ENCODE data around the gene ZBTB20.

DNA sequence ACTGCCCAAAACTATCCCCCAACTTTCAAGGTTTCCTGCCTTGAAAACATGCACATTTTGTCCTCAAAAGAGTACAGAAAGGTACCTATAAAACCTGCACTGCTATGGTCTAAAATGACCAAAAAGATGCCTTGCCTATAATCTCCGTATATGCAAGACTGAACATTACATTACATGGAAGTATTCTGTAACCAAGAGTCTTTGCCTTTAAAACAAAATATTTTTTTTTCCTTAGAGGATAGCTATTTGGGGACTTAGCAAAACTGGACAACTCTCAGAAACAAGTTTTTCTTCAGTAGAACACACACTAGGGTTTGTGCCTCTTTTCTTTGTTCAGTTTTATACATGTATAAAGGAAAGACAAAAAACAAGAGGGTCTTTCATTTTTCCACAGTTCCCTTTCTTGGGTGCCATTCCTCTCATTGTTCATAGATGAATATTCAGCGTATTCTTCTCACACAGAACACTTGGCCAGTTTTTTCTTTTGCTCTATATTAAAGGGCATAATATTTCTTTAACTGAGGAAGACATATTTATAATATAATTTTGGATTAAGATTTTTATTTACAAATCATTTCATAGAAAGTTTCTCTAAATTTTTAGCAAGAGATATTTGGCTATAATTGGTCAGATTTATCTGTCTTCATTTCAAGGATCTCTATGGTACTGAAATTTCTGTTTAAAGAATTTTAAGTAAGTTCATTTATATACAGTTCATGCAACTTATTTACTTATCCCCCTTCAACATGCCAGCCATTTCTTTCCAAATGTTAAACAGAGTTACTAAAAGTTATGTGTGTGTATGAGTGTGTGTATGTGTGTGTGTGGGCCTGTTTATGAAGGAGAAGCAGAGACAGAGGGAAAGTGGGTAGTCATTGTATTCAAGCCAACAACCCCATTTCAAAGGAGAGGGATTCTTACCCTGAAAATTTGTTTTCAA, 142.6 kb downstream of the ZBTB20 start:
- no peak for TF ChIP-seq CTCF (conservative IDR thresholded peaks at IDR 0.05 in 1 of 2, IDR thresholded peaks at IDR 0.05 in 1 of 2; ENCODE audit: low read depth in 1 of 2, low read length in 2 of 2)
- no peak for TF ChIP-seq EZH2 (IDR thresholded peaks at IDR 0.05; ENCODE audit: low read length, missing control alignments)
